HG03520 (cell line): ENCODE results near the gene SNAPC4.
"Not testable (repeated sequence)": the region's sequence is repeated elsewhere in the genome, so short reads cannot be mapped to it uniquely, and the experiment has no call there.

ENCODE experiments used
- ATAC-seq: cut with Tn5 transposase; IDR thresholded peaks from one replicate; pipeline ENCODE4 v1.9.1; 2021; ENCODE audit warnings: mild to moderate bottlenecking, moderate library complexity; ENCODE audit not compliant: unreplicated experiment

The SNAPC4 gene

GRCh38 chr9:136433043-136433715 is 33.2 kb upstream of the SNAPC4 start:
- no peak for ATAC-seq

DNA sequence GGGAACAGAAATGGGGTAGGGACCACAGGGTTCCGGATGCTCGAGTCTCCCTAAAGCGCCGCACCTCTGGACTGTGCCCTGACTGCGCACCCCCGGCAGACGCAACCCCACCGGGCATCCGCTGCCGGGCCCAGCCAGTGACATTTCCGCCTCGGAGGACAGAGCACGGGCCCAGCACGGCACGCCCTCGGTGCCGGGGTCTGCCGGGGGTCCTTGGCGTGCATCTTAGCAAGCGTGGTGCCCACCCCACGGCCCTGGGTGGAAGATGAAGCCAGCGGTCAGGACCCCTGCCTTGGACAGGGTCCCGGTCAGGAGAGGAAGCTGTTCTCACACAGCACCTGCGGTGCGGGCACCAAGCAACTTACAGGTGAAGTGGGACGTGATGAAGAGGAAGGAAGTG is 32.6 kb upstream of the SNAPC4 start:
- no peak for ATAC-seq

DNA sequence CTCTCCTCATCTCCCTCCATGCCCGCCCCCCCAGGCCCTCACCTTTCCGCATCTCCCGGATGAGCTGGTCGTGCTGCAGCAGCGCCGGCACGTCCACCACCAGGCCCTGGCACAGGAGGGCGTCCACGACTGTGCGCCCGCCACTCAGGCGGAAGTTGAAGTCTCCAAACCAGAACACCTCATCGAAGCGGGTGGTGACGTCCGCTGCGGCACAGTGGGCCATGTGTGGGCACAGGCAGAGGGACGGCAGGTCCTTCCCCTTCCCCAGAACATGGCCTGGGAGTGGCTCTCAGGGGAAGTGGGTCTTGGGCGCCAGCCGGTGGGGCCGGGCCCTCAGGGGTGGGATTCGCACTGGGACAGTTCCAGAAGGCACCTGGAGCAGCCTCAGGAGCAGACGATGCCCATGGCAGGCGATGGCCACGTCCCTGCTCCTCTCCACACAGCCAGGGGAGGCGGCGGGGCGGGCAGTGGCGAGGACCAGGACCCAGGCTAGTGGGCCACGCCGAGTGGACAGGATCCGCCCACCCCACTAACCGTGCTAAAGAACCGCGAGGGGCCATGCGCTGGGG is 31.9 kb upstream of the SNAPC4 start:
- ATAC-seq = no peak

- ATAC-seq = no peak
These were observed 30.7 kb upstream of the SNAPC4 start for GRCh38 chr9:136430588-136431234.

- no peak for ATAC-seq
These were observed 29.9 kb upstream of the SNAPC4 start for GRCh38 chr9:136429683-136430491.

DNA sequence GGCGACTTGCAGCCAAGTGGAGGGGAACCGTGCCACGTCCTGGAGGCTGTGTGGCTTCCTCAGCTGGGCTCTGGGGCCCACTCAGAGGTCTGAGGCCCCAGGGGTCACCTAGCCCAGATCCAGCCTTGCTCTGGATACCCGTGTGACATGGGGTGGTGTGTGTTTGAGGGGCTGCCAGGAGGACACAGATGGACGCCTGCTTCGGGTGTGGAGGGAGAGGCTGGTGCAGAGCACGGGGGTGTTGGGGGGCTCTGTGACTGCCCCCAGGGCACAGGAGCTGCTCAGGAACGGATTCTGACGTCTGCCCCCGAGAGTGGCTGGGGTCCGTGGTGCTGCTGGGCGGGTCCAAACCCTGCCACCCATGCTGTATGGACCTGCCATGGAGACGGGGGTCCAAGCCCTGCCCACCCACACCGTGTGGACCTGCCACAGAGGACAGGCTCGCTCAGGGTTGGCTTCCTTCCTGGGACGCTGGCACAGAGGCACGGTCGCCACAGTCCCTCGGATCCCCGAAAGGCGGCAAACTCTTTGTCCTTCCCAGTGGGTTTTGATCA is 29.2 kb upstream of the SNAPC4 start:
- ATAC-seq = no peak

DNA sequence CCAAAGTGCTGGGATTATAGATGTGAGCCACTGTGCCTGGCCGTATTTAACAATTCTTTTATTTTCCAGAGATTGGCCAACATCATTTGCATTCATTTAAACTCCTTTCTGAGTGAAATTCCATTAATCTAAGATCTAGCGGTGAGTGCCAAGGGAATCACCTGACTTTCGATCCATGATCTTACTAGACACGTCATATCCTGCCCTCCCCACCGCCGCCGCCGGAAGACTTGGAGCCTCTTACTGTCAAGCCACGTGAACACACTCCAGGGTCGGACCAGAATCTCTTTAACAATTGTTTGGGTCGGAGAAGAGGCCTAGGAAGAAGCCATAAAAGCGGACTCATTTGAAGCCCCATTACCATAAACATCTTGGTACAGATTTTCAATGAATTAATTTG is 26.8 kb upstream of the SNAPC4 start:
- no peak for ATAC-seq

DNA sequence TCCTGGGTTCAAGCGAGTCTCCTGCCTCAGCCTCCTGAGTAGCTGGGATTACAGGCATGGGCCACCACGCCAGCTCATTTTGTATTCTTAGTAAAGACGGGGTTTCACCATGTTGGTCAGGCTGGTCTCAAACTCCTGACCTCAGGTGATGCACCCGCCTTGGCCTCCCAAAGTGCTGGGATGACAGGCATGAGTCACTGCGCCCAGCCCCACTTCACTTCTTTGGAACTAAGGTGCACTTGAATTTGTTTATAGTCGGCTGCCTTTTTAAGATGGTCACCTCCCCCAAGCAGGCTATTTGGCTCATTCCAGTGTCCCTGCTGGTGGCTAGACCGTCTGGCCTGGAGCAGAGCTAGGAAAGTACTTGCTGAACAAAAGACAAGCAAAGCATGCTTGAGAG is 25.4 kb upstream of the SNAPC4 start:
- ATAC-seq = not testable (repeated sequence)

- ATAC-seq = no peak
These were observed 24.9 kb upstream of the SNAPC4 start for GRCh38 chr9:136424750-136425362.

DNA sequence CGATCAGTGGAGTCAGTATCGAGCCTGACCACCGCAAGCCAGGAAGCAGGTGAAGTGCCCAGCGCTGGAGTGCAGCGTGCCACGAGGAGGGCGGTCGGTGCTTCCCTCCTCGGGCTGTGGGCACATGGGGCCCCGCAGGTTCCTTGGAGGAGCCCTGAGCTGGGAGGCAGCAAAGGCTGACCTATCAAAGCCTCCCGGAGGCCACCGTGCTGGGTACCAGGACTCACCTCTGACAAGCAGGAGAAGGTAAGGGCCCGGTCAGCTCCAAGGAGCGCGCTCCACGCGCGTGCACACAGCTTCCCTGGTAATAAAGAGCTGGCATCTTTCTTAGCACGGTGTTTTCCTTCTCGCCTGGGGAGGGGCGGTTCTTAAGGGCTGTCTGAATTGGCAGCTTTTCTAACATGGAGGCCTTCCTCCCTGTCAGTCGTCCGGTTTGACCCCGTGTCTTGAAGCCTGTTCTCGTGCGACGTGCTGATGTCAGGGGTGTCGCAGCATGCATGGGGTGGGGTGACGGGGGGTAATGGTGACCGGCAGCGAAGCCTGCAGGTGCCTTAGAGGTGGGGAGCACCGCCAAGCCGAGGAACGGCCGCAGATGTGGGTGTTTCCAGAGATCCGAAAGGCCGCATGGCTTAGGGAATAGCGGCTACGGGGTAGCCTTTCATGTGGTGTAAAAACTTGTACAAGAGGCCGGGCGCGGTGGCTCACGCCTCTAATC is 23.6 kb upstream of the SNAPC4 start:
- no peak for ATAC-seq

DNA sequence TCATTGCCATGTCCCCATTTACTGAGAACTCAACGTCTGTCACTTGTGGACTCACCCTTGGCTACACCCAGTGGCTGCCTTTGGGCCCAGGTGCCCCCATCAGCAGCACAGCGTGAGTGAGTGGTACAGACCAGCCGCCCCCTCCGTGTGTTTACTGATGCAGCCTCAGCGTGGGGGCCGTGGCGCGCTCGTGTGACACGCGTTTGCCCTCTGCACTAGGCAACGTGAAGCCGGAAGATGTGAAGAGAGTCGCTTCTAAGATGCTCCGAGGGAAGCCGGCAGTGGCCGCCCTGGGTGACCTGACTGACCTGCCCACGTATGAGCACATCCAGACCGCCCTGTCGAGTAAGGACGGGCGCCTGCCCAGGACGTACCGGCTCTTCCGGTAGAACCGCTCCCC is 22.9 kb upstream of the SNAPC4 start:
- ATAC-seq = no peak

- ATAC-seq = no peak
These were observed 21.8 kb upstream of the SNAPC4 start for GRCh38 chr9:136421791-136422190.

DNA sequence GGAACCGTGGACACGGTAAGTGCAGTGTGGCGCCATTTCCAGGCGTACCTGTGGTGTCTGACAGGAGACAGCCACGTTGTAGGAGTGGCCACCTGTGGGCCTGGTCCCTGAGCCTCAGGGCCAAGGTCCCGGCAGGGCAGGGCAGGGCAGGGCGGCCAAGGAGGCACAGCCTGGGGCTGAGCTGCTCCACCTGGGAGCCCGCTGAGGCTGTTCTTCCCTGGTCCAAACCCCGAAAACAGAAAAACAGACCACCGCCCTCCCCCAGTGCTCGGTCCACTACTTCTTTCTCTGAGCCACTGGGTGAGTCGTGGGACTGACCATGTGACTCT is 19.1 kb upstream of the SNAPC4 start:
- no peak for ATAC-seq

- ATAC-seq = no peak
These were observed 18.5 kb upstream of the SNAPC4 start for GRCh38 chr9:136418182-136419091.

DNA sequence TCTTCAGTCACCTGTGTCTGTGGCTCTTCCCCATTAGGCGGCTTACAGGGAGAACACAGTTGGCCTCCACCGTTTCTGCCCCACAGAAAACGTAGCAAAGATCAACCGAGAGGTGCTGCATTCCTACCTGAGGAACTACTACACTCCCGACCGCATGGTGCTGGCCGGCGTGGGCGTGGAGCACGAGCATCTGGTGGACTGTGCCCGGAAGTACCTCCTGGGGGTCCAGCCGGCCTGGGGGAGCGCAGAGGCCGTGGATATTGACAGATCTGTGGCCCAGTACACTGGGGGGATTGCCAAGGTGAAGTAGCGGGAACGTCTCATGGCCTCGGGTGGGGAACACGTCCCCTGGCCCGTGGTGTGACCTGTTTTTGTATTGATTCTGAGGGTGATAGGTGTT is 16.9 kb upstream of the SNAPC4 start:
- ATAC-seq = no peak

GRCh38 chr9:136416427-136416826 is 16.5 kb upstream of the SNAPC4 start:
- ATAC-seq = no peak

GRCh38 chr9:136412962-136413361 is 13.0 kb upstream of the SNAPC4 start:
- ATAC-seq = no peak

DNA sequence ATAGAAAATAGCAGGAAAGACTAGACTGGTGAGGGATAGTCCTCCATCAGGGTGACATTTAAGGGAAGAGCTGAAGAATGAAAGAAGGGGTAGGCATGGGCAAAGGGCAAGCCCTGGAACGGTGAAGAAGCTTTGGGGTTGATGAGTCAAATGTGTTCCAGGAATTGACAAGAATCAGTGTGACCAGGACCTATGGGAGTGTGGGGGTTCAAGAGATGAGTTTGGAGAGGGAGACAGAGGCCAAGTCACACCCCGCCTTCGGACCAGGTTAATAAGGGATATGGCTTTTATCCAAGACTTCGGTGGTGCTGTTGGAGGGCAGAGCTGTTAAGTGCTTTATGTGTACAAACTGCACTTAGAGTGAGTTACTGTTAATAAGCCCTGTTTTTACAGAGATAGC is 11.4 kb upstream of the SNAPC4 start:
- no peak for ATAC-seq

DNA sequence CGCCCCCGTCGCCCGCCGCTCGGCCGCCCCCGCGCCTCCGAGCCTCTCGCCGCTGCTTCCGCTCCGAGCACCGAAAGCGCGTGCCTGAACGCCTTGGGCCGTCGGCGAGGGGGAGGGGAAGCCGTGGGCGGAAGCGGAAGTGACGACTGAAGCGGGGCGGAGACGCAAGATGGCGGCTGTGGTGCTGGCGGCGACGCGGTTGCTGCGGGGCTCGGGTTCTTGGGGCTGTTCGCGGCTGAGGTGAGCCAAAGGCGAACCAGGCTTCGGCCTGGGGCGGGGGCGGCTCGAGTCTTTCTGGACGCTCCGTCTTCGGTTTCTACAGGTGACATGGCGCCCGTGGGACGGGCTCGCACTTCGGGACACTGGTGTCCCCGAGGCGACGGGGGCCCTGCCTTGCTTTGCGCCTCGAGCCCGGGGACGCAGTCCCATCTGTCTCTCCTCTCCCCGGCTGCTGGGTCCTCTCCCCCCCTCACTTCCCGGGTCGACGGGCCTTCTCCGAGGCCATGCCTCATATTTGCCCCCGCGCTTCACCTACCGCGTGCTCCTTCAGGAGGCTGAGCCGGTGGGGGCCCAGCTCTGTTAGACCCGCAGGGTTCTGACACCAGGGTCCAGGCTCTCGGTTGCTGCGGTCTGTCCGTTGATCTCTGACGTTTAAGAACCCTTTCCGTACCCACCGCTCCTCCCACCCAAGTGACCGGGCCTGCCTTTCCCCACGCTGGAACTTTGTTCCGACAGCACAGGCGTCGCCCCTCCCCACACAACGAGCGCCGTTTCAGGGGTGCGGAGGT is 10.7 kb upstream of the SNAPC4 start, which contains the start of the genes ENTR1 and PMPCA:
Gene ENTR1, minus strand, starts transcription at position 115 of the 788 bp plus-strand sequence. CDS start 217 bp downstream, outside the sequence.
Gene PMPCA, plus strand, starts transcription at position 159 of the 788 bp plus-strand sequence. Its CDS starts 11 bp downstream, at position 170.
- peak; percentile 67 for ATAC-seq
